SH-SY5Y (cell line): ENCODE results near the gene BAG1.

Source experiments
- GATA2 ChIP-seq: IDR thresholded peaks from 2 replicates; pipeline ENCODE4 v1.6.1; 2011; ENCODE audit warnings: mild to moderate bottlenecking, low read depth, low read length
- GATA3 ChIP-seq: IDR thresholded peaks from 2 replicates; pipeline ENCODE4 v1.6.1; 2011; ENCODE audit warnings: low read depth, mild to moderate bottlenecking, low read length, moderate library complexity

BAG1 gene

DNA sequence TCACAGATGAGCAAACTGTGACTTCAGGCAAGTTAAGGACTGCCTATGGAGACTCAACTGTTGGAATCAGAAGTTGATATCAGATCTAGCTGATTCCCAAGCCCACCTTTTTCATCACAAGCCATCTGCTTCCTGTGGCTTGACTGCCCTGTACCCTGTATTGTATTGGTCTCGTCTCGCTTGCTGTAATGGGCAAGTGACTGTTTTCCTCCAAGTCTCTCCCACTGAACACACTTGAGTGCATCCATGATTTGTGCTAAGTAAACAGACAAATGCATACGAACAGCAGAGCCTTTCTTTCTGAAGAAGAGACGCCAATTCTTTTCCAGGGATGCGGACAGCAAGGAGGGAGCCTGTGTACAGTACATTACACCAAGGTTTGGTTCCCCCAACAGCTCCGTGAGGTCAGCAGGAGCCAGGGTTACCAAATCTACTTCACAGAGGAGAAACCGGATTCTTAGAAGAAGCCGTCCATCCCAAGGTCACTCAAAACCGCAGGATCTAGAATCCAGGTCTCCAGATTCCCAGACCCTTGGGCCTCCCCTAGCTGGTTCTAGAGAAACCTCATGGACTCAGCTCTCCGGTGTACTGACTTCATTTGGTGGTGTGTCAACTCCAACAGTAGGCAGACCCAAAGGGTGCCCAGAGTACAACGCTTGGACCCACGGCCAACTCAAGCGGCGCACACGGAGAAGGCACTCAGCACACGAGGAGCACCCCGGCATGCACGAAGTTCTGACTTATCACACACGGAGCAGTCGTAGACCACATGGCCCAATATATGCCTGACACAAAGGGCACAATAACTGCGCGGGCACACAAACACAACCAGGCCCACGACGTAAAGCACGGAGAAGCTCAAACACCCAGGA, 1.1 kb downstream of the BAG1 start:
- no peak for TF ChIP-seq GATA3

DNA sequence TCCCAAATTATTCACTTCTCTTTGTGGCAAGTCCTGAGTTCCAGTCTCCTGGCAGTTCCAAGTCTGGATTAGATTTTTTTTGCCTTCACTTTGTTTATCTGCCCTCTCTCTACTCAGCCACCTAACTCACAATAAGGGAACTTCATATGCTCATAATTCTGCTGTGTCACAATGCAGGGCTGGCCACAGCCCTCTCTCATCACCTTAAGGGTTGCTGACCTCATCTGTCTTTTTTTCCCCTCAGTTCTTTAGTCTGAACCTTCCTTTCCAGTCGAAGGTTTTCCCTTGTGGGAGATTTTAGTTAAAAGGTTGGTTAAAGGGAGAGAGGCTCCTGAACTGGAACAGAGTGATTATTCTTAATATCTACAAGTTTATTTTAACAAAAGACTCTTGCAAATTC, 4.1 kb downstream of the BAG1 start:
- TF ChIP-seq GATA3: no peak
- no peak for TF ChIP-seq GATA2

DNA sequence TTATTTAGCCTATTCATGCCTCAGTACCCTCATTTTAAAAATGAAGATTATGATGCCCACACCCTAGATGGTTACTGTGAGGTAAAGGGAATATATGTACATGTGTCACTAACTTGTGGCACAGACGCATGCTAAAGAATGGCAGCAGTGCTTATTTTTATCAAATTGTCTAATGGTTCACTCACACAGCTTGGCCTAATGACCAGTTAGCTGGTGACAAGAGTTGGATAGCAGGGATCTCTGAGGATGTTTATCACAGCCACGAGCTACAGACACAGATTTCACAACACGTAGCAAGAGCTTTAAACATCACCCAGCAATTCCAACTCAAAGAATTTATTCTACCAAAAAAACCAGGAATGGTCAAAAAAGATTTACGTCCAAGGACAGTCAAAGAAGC, 7.2 kb downstream of the BAG1 start:
- TF ChIP-seq GATA2 (no peak), GATA3 (no peak)

DNA sequence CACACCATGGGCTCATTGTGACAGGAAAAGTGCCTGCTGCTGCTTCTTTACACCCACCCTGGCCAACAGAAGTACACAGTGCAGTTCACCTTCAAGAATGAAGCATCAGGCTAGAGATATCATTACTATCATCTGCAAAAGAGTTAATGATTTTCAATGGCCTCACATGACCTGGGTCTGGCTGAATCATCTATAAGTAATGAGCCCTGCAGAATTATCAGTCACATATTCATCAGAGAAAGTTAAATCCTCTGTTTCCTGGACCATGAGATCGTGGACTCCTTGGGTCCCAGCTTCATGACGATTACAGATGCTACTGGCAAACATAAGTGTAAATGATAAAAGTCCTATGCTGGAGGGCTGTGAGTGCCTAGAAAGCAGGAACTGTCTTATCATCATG, 8.3 kb downstream of the BAG1 start:
- TF ChIP-seq GATA2: no peak

DNA sequence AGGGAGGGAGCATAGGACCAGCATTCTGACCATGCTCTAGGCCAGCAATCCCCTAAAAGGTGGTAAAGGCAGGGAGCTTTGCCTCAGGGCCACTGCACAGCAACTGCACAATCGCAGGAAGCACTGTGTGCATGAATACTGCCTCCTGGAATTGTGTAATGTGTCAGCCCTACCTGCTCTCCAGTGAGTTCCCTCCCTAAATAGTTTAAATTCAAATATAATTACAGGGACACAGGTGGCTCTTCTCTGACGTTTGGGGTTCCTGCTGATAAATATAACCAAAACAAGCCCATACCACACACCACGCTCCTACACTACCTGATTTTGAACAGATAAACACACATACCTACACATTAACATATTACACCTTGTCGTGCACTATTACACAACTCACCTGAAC, 9.0 kb downstream of the BAG1 start:
- no peak for TF ChIP-seq GATA3
- TF ChIP-seq GATA2: no peak

DNA sequence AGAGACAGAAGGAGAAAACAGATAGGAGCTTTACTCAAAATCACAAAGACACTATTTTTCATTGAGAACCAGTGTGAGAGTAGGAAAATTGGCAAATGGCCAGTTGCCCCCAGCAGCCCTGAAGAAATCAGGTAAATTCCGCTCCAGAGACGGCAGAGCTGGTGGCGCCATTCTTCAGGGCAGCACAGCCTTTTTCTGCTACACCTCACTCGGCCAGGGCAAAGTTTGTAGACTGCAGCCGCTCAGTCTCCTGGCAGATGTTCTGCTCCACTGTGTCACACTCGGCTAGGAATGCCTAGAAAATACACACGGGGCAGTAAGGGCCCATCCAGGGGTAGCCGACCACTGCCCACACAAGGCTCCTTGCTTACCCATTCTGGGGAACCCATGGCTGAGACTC, 9.5 kb downstream of the BAG1 start:
- TF ChIP-seq GATA3 (no peak), GATA2 (no peak)

DNA sequence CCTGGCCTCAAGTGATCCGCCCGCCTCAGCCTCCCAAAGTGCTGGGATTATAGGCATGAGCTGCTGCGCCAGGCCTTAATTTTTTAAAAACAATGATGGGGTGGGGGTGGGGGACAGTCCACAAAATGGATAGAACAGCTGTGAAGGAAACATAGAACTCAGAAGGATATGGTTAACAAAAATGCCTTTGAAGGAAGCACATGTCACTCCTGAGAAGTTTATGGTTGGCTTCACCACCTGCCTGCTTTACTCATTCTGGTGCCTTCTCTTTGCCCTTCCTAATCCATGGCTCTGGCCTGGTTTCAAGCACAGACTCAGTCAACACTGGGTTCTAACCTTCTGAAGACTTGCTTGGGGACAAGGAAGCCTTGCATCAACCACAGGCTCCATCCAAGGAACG, 10.3 kb downstream of the BAG1 start:
- no peak for TF ChIP-seq GATA2
- no peak for TF ChIP-seq GATA3

DNA sequence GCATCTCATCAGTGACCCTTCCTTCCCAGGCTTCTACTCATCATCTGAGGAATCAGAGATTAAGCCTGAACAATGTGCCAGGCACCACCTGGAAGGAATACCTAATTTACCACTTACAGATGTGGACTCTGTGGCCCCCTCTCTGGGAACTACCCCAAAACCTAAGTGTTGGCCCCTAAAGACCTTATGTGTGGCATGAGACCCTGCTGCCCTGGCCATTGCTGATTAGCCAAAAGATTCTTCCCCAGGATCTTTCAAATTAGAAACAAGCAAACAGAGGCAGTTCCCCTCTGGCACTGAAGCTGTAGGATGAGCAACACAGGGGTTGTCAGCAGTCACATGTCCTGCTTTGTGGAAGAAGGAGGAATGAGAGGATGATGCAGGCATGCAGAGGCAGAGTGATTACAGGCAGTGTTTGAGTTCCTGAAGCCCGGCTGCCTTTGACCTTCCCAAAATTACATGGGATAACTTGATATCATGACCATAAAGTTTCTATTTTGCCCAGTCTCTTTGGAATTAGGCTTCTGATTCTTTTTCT, 14.0 kb downstream of the BAG1 start:
- TF ChIP-seq GATA2 (no peak), GATA3 (no peak)

DNA sequence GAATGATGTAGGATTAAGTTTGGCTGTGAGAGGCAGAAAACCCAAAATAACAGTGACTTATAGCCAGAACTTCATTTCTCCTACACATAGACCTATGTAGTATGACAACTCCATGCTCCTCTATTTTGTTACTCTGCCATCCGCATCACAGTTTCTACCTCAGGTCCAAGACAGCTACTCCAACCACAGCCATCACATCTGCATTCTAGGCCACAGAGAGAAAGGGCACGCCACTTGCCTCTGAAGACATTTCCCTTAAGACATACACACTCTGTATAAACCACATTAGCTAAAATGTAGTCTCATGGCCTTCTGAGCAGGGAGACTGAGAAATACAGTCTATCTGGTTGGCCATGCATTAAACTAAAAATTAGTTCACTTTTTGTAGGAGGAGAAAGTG, 14.5 kb downstream of the BAG1 start:
- TF ChIP-seq GATA2 (no peak), GATA3 (no peak)

DNA sequence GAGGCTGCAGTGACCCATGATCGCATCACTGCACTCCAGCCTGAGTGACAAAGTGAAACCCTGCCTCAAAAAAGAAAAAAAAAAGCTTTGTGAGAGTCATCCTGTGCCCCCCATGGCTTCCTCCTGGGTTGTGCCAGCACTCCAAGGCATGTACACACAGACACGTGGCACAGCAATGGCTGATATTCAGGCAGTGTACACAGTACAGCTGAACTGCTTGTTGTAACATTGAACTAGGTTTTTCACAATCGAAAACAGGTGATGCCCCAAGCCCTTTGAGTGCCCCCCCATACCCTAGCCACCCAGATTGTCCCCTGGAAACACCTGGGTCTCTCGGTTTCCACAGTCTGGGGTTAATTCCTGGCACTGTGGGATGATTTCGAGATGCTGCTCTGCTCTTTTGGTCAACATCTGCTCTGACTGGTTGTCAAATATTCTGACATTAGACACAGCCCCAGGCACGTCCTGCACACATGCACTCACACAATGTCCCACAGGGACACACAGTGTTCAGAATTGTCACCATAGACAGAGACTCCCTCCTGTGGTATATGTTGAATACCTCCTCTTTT, 15.3 kb downstream of the BAG1 start:
- TF ChIP-seq GATA3: no peak
- no peak for TF ChIP-seq GATA2

DNA sequence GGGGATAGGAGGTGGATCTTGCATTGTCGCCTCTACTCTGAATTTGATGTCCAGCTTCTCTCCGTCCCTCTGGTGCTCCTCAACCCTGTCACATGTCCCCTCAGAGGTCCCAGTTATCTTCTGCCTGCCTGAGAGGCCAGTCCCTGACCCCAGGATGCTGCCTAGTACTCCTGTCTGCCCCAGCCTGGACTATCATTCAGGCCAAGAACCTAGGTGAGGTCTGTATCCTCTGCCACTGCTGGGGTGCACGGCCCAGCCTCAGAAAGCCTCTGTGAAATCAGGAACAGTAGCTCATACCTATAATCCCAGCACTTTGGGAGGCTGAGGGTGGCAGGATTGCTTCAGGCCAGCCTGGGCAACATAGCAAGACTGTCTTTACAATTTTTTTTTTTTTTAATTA, 15.9 kb downstream of the BAG1 start:
- no peak for TF ChIP-seq GATA3
- no peak for TF ChIP-seq GATA2

DNA sequence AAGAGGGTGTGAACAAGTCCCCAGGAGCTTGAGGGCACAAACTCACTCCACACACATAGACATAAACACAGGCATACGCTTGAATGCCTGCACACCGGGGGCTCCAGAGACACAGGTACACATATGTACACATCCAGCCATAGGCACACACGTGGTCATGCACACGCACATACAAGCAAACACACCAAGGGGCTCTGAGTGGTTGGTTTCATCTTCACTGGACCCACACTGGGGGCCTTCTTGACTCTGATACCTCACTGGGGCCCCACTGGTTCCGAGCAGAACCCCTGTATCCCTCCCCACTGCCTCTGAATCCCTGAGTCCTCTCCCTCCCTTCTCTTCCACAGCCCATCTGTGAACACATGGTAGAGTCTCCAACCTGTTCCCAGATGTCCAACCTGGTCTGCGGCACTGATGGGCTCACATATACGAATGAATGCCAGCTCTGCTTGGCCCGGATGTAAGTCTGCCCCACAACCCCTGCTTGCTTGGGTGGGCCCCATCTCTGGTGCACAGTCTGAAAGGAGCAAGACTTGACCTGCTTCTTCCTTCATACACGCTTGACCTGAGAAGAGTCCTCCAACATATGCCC, 18.1 kb downstream of the BAG1 start:
- no peak for TF ChIP-seq GATA2
- TF ChIP-seq GATA3: no peak

DNA sequence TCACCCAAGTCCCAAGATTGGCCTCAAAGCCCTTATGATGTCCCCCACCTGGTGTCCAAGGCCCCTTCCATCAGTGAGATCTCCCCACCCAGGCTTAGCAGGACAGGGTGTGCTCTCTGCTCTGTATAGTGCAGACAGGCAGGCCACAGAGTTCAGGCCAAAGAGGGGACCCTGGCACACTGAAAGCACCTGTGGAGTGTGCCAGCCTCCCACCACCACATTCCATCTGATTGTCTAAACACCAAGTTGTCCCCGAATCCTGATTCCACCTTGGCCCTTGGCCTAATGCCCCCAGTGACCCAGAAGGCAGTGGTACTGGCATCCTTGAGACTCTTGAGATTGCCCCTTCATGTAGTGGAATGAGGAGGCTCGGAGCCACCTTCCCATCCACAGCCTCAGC, 19.2 kb downstream of the BAG1 start:
- TF ChIP-seq GATA2: no peak
- no peak for TF ChIP-seq GATA3

DNA sequence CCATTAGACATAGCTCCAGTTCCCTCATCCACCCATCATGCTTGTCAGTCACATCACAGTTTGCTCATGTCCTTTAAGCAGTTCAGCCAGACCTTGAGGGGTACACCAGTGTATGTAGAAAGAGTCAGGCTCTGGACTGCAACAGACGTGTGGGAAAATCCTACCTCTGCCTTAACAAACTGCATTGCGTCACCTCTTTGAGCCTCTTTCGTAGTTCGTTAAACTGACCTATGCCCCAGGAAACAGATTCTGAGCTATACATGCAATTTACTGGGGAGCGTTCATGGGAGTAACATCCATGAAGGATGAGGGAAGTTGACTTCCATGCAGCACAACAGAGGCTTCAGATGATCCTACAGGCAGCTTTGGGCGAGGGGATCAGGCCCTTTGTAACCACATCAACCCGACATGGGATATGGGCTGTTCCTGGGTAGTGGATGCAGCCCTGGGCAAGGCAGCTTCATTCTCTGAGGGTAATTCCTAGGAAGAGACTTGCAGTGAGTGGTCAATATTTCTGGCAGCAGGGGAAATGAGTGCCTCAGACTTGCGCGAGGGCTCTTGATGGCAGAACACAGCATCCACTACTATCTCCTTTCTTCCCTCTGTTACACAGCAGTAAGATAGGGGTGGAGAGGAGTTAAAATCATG, 20.2 kb downstream of the BAG1 start:
- TF ChIP-seq GATA2 (no peak), GATA3 (no peak)
